PC-9 (cell line): ENCODE results near the gene POLDIP3.

Experiments
- EZH2 ChIP-seq: fragments of 200-600 bp; sonication (generic); IDR thresholded peaks from 2 replicates; pipeline ENCODE4 v1.8.0; 2017; ENCODE audit warnings: antibody characterized with exemption, low read depth
- TF ChIP-seq, protein P1 (sequence below): fragments of 200-600 bp; sonication (generic); conservative IDR thresholded peaks from 2 replicates; pipeline ENCODE4 v1.6.1; 2017; ENCODE audit warnings: mixed run types, antibody characterized with exemption, mild to moderate bottlenecking, moderate library complexity

DNA sequence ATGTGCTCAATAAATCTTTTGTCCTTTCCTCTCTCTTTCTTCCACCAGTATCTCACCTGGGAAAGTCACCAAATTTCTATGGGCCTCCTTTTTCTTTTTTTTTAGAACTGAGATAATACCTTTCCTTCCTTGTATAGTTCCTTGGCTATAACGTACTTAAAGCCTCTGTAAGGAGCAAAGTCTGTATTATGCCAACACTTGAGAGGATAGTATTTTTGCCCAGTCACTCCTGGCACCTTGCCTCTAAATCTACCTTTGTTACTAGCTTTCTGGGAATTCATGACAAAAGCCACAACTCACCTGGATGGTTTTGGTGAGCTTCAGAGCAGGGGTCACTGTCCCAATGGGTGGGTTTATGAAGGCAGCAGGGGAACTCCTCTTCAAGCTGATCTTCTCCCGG is 12.2 kb downstream of the POLDIP3 start:
- TF ChIP-seq, protein P1, sequence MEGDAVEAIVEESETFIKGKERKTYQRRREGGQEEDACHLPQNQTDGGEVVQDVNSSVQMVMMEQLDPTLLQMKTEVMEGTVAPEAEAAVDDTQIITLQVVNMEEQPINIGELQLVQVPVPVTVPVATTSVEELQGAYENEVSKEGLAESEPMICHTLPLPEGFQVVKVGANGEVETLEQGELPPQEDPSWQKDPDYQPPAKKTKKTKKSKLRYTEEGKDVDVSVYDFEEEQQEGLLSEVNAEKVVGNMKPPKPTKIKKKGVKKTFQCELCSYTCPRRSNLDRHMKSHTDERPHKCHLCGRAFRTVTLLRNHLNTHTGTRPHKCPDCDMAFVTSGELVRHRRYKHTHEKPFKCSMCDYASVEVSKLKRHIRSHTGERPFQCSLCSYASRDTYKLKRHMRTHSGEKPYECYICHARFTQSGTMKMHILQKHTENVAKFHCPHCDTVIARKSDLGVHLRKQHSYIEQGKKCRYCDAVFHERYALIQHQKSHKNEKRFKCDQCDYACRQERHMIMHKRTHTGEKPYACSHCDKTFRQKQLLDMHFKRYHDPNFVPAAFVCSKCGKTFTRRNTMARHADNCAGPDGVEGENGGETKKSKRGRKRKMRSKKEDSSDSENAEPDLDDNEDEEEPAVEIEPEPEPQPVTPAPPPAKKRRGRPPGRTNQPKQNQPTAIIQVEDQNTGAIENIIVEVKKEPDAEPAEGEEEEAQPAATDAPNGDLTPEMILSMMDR, result no peak
- TF ChIP-seq EZH2, result no peak
